ENCODE results near the gene FAM227A.

- TF ChIP-seq CREB1 (IDR thresholded peaks at IDR 0.05) (no peak), TAF1 (IDR thresholded peaks at IDR 0.05; ENCODE audit: low read depth, low read length) (no peak), SUZ12 (IDR thresholded peaks at IDR 0.05; ENCODE audit: low read length) (no peak), RAD21 (IDR thresholded peaks at IDR 0.05 in 1 of 2, conservative IDR thresholded peaks at IDR 0.05 in 1 of 2; ENCODE audit: low read depth in 2 of 2, low read length in 2 of 2) (no peak), POLR2A (IDR thresholded peaks at IDR 0.05; ENCODE audit: control extremely low read depth in 1 of 2, low read depth in 2 of 2, low read length in 2 of 2) (no peak), YY1 (IDR thresholded peaks at IDR 0.05; ENCODE audit: low read depth, low read length) (no peak), ZNF274 (IDR thresholded peaks at IDR 0.05; ENCODE audit: borderline replicate concordance, extremely low read depth, low read length) (no peak), SP4 (IDR thresholded peaks at IDR 0.05; ENCODE audit: low read length) (no peak), NRF1 (IDR thresholded peaks at IDR 0.05; ENCODE audit: low read depth, low read length) (no peak), CHD7 (IDR thresholded peaks at IDR 0.05; ENCODE audit: insufficient replicate concordance, low read length) (no peak), MAX (IDR thresholded peaks at IDR 0.05) (no peak), JUND (IDR thresholded peaks at IDR 0.05; ENCODE audit: low read length) (no peak)
- TF ChIP-seq, protein P1, sequence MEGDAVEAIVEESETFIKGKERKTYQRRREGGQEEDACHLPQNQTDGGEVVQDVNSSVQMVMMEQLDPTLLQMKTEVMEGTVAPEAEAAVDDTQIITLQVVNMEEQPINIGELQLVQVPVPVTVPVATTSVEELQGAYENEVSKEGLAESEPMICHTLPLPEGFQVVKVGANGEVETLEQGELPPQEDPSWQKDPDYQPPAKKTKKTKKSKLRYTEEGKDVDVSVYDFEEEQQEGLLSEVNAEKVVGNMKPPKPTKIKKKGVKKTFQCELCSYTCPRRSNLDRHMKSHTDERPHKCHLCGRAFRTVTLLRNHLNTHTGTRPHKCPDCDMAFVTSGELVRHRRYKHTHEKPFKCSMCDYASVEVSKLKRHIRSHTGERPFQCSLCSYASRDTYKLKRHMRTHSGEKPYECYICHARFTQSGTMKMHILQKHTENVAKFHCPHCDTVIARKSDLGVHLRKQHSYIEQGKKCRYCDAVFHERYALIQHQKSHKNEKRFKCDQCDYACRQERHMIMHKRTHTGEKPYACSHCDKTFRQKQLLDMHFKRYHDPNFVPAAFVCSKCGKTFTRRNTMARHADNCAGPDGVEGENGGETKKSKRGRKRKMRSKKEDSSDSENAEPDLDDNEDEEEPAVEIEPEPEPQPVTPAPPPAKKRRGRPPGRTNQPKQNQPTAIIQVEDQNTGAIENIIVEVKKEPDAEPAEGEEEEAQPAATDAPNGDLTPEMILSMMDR (IDR thresholded peaks at IDR 0.05; ENCODE audit: control extremely low read depth in 1 of 3, insufficient read depth in 1 of 3, low read depth in 1 of 3, low read length in 3 of 3): no peak
- TF ChIP-seq, protein P2, sequence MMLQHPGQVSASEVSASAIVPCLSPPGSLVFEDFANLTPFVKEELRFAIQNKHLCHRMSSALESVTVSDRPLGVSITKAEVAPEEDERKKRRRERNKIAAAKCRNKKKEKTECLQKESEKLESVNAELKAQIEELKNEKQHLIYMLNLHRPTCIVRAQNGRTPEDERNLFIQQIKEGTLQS (IDR thresholded peaks at IDR 0.05; ENCODE audit: insufficient read depth, low read depth, low read length): no peak
These were observed 44.6 kb downstream of the FAM227A start for GRCh38 chr22:38611559-38611958.
